Embryonic facial prominence (tissue), 1 donor: ENCODE results near the gene DCUN1D3.
"Not testable (repeated sequence)": the region's sequence is repeated elsewhere in the genome, so short reads cannot be mapped to it uniquely, and the experiment has no call there.

Experiments used
- DNase-seq: peaks from one replicate; pipeline ENCODE4 v3.0.0-alpha.2; 2016; ENCODE audit errors: extremely low spot score

Gene DCUN1D3

DNA sequence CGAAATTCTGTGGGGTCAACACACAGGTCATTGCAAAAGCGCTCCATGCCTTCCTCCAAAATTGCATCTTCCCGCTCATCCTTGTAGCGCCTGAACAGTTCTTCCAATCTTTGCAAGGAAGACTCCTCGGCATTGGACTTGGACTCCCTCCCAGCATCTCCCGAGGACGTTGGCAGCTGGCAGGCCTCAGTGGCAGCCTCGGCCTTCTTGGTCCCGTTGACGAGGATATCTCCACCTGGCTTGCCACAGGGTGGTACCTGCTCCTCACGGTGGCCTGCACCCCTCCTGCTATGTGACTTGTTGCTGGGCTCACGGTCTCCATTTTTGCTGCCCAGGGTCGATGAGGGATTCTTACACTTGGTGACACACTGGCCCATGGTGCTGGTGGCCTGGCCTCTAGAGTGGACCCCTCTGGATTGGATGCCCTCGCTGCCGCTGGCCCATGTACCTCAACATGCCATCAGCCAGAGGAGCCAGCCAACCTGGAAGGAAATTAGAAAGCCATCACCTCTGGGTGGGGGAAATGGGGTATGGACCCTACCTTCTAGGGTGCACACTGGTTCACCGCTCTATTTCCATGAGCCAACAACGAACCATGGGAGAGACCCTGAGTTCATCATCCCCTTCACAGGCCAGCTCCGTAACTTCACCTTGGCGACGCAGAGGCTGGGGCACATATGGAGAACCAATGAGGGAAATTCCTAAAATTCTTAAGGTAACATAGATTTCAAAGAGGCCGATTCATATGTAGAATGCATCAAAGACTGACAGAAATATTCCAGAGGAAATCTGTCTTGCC, 37.8 kb downstream of the DCUN1D3 start:
- DNase-seq = no peak

GRCh38 chr16:20860995-20861394, 39.2 kb downstream of the DCUN1D3 start:
- DNase-seq = not testable (repeated sequence)

GRCh38 chr16:20860361-20860760, 39.8 kb downstream of the DCUN1D3 start:
- no peak for DNase-seq

- no peak for DNase-seq
Observed at GRCh38 chr16:20859699-20860098, 40.5 kb downstream of the DCUN1D3 start.

- no peak for DNase-seq
Observed at GRCh38 chr16:20859229-20859628, 40.9 kb downstream of the DCUN1D3 start.

- no peak for DNase-seq
Observed at GRCh38 chr16:20857281-20857680, 42.9 kb downstream of the DCUN1D3 start.

- no peak for DNase-seq
Observed at GRCh38 chr16:20854963-20855362, 45.2 kb downstream of the DCUN1D3 start.

DNA sequence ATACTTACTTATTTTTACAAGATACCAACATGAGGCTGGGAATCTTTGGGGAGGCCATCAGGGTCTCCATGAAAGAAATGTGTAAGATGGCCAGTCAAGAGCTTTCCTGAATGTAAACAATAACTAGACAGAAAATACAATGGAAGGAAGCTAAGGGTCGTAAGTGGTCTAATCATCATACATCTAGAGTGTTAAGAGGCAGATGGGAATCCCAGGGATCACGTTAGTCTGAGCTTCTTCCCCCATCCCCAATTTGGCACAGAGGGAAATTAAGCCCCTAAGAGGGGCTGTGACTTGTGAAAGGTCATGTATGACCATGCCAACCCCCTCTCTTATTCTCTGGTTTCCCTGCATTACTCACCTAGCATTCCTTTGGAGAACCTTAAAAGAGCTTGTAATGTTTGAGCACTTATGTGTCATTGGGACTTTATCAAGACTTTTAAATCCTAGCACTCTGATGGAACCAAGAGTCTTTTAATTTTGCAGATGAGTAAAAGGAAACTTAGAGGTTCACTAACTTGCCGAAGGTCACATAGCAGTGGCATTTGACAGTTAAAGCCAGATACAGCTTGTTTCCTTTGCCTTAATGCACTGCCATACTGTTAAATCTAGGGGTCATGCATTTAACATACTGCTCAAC, 46.1 kb downstream of the DCUN1D3 start:
- no peak for DNase-seq

- DNase-seq = no peak
Observed at GRCh38 chr16:20853143-20853542, 47.0 kb downstream of the DCUN1D3 start.

DNA sequence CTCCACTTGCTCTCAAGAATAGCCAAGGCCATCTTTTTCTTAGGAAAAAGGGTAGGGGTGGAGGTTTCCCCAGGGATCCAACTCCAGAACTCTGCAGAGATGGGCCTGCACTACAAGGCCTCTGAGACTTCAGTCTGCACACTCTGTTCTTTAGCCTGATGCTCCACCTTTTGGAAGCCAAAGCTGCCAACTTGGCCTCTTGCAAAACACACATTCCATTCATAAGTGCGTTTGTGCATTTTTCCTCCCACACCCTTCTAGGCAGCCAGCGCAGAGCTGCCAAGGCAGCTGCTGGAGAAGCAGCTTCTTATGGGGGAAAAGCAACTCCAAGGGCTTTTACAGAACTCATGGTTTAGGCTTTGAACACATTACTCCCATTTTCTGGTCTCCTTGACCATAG, 48.6 kb downstream of the DCUN1D3 start:
- no peak for DNase-seq

DNA sequence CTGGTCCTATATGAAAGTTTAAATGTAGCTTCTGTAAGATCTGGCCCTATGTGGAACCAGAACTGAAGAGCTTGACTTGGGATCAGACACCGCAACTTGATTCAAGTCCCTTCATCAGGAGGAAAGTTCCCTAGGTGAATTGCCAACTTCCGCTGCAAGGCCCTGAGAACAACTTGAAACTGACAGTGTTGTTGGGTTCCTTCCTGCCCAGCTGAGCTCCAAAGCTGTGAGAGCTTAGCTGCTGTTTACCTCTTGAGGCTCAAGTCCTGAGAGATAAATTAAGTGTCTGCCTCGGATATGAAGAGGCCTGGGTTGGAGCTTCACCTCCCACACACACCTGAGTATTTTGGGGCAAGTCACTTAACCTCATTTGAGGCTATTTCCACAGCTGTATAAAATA, 49.2 kb downstream of the DCUN1D3 start:
- no peak for DNase-seq

- peak; percentile 47 for DNase-seq
Observed at GRCh38 chr16:20849589-20850390, 50.4 kb downstream of the DCUN1D3 start.

DNA sequence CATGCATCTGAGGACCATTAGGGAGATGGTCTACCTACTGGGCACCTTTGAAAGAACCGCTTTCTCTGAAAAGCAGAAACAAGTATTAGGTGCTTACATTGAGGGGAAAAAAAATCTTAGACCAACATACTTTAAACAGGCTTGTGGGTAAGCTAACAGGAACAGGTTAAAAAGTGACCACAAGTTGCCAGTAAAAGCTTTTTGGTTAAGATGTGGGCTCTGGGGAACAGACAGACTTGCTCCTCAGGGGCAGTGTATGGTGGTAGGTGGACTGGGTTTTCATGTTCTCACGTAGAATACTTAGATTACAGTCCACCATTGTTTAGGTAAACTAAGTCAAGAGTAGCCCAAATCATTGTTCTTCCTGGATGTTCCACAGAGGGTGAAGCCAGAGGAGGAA, 52.6 kb downstream of the DCUN1D3 start:
- no peak for DNase-seq

GRCh38 chr16:20846551-20846950, 53.6 kb downstream of the DCUN1D3 start:
- DNase-seq = no peak

DNA sequence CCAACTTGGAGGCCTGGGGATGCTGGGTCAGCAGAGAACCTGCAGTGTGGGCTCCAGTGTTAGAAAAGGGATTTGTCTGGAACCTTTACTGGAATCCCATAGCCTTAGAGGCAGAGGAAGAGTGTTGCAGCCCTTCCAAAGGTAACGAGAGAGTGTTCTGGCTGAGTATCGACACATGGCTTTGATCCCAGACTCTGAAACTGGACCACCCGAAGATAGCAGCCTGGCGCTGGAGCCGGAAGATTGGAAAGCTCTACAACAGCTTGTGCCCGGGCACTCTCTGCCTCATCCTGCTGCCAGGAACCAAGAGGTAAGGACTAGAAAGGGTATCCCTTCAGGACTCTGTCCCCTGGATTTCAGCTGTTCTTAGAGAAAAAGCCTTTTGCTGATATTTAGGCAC, 54.1 kb downstream of the DCUN1D3 start:
- no peak for DNase-seq

- no peak for DNase-seq
Observed at GRCh38 chr16:20844588-20844987, 55.6 kb downstream of the DCUN1D3 start.

- DNase-seq = no peak
Observed at GRCh38 chr16:20844054-20844453, 56.1 kb downstream of the DCUN1D3 start.

DNA sequence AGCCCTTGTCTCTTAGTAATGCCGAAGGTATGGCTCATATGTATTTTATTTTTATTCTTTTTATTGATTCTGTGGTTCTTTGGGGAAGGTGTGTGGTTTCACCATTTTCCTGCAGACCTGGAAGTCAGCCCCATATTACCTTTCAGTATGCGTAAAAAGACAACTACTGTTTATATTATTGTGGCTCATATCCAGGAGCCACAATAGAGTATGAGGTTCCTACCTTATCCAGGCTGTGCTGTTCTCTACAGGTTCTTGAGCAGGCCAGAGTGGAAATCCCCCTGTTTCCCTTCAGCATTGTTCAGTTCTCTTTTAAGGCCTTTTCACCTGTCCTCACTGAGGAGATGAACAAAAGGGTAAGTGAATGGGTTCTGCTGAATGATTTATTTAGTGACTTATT, 60.7 kb downstream of the DCUN1D3 start:
- DNase-seq = no peak

DNA sequence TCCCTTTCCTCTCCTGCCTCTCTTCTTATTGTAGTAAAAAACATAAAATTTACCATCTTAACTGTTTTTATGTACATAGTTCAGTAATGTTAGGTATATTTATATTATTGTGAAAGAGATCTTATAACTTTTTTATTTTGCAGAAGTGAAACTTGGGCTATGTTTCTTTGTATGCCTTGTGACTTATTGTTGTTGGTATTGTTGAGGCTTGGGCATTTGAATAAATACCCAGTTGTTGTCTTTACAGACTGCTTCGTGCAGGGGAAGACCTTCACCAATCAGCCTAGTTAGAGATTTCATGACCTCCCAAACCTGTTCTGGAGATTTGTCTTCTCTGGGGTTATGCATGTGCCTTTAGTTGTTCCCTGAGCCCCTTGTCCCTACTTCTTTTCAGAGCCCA, 61.9 kb downstream of the DCUN1D3 start:
- DNase-seq = no peak

- DNase-seq = no peak
Observed at GRCh38 chr16:20833086-20833485, 67.1 kb downstream of the DCUN1D3 start.

DNA sequence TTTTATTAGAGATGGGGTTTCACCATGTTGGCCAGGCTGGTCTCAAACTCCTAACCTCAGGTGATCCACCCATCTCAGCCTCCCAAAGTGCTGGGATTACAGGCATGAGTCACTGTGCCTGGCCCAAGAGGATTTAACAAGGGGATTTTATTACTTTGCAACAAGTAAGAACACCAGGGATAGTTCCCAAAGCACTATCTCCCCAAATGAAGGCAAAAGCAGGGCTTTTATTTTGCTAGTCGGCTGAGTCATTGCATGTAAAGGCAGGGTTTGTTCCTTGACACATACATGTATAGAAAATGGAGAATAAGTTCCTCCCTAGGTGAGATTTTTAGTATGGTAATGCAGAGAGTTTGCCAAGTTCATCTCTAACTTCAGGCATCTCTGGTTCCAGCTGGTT, 69.8 kb downstream of the DCUN1D3 start:
- DNase-seq = no peak

DNA sequence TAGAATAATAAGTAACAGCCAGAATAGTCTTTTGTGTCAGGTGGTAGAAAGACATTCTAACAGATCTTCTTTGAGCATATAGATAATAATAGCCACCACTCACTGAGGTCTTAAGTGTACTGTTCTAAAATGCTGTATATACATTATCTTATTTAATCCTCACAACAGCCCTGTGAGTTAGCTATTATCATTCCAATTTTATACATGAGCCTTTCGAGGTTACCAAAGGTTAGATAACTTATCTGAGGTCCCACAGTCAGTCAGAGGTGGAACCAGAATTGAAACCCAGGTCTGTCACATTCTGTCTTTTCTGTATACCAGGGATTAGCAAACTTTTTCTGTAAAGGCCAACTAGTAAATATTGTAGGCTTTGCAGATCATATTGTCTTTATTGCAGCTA, 70.6 kb downstream of the DCUN1D3 start:
- DNase-seq = no peak
